GM04503 (cell line): Measurements from ENCODE around the gene CHMP3.
"Not testable (repeated sequence)": the region's sequence is repeated elsewhere in the genome, so short reads cannot be mapped to it uniquely, and the experiment has no call there.

Experiments
- DNase-seq: peaks from one replicate; pipeline ENCODE4 v3.0.0-alpha.2; 2012; ENCODE audit warnings: low read depth

Gene CHMP3

DNA sequence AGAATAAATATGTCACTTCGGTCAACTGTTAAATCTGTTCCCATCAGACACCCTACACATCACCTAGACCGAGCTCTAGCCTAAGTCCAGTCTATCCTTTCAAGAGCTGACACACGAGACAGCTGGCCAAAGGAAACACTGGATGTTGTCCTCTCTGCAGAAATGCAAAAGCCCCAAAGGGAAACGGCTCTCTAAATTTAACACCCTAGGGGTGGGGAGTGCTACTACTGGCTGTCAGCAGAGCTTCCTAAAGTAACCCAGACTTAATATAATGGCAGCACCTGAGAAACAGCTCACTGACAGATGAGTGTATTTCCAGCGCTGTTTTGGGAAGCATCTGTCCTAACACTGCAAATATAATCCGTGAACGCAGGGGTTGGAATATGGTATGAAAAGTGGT lies 55.6 kb downstream of the CHMP3 start:
- DNase-seq = no peak

DNA sequence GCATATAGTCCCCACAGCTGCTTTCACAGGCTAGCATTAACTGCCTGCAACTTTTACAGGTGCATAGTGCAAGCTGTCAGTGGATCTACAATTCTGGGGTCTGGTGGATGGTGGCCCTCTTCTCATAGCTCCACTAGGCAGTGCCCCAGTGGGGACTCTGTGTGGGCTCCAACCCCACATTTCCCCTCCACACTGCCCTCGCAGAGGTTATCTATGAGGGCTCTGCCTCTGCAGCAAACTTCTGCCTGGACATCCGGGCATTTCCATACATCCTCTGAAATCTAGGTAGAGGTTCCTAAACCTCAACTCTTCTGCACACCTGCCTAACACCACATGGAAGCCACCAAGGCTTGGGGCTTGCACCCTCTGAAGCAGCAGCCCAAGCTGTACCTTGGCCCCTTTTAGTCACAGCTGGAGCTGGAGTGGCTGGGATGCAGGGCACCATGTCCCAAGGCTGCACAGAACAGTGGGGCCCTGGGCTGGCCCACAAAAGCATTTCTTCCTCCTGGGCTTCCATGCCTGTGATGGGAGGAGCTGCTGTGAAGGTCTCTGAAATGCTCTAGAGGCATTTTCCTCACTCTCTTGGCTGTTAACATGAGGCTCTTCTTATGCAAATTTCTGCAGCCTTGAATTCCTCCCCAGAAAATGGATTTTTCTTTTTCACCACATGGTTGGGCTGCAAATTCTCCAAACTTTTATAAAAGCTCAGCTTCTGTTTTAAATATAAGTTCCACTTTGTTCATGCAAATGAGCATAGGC lies 62.7 kb downstream of the CHMP3 start:
- no peak for DNase-seq

DNA sequence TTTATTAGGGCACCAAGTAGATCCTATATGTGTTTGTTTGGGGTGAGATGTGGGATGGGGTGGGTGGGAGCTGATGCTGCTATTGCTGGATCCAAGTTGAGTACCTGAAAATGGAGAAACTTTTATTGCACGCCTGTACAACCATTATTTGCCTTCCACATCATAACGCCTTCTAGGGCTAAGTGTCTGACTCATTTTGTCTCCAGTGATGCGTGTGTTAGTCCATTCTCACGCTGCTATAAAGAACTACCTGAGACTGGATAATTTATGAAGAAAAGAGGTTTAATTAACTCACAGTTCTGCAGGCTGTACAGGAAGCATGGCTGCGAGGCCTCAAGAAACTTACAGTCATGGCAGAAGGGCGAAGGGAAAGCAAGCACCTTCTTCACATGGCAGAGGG lies 63.9 kb downstream of the CHMP3 start:
- DNase-seq = no peak

DNA sequence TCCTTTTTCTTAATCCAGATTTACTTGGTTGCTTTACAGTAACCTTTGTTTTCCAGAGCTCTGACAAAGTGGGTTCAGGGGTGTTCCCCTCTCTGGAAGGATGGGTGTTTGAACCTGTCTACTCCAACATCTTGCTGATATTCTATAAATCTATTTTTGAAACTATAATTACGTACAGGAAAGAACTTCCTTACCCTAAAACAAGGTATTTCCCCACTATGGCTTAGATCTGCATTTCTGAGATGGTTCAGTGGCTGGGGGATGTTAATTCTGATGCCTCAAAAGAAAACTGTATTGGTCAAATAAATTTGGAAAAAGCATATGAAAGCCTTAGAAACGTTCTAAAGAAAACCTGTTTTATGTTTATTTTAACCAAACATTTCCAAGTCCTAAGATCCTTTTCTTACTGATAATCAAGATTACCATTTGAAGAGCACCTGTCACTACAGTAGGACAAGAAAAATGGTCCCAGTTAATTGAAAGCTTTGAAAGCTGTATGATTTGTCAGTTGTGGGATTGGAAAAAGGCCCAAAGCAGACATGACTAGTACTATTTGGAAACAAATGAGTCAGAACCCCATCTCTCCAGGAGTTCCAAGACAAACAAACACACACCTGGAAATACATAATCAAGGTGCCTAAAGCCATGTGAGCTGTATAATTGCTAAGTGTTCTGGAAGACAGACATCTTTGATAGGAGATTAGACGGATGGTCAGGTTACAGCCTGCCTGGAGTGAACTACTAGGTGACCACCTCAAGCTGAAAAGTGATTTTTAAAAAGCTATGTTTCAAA lies 64.6 kb downstream of the CHMP3 start:
- DNase-seq = no peak

DNA sequence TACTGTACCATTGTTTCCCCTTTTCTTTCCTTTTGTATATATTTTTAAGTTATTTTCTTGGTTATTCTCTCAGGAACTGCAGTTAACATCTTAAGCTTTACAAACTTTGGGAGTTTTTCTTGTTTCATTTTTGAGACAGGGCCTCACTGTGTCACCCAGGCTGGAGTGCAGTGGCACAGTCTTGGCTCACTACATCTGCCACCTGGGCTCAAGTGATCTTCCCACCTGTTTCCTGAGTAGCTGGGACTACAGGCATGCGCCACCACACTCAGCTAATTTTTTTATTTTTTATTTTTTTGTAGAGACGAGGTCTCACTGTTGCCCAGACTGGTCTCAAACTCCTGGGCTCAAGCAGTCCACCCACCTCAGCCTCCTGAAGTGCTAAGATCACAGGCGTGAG lies 66.9 kb downstream of the CHMP3 start:
- not testable (repeated sequence) for DNase-seq

DNA sequence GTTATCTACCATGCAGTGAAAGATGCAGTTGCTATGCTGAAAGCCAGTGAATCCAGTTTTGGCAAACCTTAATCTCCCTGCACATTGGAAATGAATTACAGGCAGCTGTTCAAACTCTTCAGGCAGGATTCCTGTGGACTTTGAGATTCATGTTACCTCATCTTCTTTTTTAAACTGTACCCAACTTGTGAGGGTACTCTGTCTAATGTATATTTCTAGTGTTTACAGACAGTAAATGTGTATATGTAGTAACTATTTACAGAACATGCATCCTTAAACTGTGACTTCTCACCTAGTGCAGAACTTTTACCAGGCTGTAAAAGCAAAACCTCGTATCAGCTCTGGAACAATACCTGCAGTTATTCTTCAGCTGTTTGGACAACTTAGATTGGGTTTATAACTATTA lies 71.2 kb downstream of the CHMP3 start:
- no peak for DNase-seq

DNA sequence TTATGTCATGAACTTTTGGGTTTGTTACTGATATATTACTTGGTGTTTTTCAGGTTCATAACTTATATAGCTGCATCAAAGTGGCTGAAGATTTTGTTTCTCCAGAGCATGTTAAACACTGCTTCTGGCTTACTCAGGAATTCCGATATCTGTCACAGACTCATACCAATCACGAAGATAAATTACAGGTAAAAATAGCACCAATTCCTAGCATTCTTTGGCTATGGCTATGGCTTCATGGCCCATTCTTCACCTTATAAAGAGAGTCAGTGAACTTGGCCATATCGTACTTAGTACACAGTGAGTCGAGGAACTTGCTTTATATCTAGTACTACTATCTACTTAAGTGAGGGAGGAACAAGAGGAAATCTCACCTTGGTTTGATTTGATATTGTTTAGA lies 72.2 kb downstream of the CHMP3 start:
- no peak for DNase-seq

DNA sequence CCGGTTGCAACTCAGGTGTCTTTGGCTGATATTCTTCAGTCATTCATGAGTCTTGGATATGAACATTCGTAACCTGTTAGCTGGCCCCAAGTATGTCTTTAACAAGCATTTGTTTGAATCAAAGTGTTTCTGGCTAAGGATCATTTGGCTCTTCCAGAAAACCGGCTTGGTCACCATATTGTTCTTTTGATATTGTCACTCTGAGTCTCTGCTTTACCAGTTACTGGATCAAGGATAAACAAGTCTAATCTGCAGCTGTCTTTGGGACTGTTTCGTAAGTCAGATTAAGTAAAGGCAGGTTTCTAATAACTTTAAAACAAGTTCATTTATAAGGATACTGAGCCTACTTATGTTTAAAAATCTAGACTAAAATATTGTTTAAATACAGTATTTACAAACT lies 73.0 kb downstream of the CHMP3 start:
- DNase-seq = no peak

DNA sequence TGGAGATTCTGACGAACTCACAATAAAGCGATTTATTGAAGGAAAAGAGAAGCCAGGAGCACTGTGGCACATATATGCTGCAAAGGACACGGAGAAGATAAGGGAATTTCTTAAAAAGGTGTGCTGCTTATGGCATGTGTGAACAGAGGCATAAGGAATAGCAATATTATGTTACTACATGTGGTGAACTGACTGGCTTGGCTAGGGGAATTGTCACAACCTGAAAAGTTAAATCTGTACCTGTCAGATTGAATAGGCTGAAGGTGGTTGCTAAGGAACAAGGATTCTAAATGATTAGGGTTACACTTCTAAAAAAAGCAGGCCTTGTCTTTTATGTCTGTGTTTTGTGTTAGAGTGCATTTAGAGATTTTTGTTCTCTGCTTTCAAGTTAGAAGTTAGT lies 73.7 kb downstream of the CHMP3 start:
- DNase-seq = no peak

DNA sequence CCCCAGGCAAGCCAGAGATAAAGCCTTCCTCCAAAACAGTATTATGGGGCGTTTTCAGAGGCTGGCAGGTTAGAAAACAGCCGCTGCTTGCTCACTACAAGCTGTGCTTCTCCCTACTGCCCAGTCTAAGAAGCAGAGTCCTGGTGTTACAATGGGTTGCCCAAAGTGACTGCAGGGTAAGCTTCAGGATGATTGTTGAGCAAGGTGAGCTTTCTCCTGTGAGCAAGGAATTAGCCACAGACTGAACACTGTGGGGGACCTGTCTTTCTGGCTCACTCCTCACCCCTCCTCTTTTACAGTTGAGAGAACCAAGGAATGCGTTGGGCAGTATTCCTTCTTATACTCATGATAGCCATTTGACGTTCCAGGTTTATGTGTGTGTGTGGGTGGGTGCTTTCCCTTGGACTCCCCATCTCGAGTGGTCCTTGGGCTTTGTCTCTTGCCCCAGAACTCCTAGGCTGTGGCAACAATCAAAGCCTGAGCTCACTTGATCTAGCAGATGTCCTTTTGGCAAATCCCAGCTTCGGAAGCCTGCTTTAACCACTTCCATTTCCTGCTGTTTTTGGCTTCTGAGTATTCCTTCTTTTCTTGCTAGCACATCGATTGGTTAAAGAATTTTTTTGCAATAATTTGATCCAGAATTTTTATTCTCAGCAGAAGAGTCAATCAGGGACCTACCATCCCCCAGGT lies 74.5 kb downstream of the CHMP3 start:
- no peak for DNase-seq

DNA sequence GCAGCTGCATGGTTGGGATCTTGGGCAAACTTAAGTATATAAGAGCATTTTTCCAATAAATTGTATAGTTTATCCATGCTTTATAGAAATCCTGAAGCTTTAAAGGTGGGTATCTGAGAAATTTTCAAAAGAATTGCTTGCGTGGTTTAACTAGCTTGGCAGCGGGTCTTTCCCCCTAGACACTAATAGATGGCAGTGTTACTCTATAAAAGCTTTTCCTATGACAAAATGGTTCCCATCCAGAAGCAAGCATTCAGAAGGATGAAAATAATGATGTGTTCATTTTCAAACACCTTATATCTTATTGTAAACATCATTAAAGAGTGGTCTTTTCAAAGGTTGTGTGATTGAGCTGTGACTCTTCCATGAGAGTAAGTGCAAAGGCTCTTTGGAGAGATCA lies 76.2 kb downstream of the CHMP3 start:
- no peak for DNase-seq

DNA sequence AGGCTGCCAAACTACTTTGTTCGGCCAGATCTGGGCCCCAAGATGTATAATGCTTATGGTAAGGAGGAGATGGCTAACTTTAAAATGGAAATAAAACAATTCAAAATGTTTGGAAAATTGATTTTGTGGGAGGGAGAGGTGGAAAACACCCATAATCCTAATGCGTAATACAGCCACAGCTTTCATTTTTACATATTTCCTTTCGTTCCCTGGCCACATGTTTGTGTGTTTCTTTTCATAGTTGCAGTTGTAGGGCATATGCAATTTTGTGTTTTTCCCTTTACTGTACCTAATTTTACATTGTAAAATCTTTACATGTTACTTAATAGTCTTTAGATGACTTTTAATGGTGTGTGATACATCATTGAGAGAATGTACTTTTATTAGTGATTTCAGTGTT lies 77.4 kb downstream of the CHMP3 start:
- DNase-seq = no peak

DNA sequence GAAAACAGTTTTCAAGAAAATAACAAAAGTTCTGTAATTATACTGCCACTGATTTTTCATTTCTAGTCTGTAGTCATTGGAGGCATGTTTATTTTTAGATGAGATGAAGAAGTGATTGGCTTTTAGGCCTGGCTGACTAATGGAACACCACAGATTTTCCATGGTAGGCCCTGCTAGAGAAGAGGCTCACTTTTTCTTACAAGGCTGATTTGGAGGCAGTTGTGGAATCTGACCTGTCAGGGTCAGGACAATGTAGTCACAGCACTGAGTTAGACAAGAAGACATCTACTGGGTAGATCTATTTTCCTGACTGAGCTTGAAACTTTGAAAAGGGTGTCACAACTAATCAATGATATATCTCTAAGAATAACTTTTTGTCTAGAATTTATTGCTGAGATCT lies 78.1 kb downstream of the CHMP3 start:
- DNase-seq = no peak

DNA sequence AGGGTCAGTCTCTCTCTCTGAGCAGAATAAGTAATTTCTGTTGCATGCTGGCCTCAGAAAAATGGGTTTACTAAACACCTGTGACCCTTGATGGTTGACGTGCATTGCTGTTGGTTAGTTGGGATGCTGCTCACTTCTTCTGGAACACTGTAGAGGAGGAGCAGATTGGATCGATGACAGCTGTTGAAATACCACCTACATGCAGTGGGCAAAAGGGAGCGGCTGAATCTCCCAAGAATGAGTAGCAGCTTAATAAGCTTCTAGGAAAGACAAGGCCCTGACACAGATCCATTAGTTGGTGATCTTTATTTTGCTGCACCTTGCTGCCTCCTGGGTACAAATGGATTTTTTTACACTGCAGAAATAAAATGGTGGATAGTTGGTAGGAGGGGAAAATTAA lies 78.9 kb downstream of the CHMP3 start:
- no peak for DNase-seq

DNA sequence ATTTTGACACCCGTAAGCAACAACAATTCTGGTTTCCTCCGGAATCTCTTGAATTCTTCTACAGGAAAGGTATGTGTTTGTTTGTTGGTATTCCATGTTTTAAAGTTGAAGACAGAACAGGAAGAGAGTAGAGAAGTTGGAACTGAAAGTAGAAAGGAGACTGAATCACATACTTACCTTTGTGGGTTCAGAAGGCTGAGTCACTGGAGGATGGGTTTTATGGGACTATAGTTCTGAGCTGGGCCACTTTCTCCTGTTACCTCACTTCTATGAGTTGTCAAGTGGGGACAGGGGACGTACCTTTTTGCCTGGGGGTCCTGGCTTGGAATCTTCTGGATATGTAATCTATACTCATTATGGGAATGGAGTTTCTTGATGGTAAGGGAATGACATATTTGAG lies 81.2 kb downstream of the CHMP3 start:
- DNase-seq = no peak

DNA sequence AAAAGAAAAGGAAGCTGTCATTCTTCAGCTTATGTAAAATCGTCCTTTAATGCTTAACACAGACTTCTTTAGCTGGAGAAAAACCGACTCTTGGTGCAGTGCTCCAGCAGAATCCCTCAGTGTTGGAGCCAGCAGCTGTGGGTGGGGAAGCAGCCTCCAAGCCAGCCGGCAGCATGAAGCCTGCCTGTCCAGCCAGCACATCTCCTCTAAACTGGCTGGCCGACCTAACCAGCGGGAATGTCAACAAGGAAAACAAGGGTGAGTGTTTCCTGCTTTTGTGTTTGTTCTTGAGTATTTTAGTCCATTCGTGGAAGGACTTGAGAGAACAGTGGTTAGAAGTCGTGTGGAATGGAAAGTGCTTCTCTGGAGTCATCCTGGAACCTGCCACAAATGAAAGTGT lies 83.1 kb downstream of the CHMP3 start:
- no peak for DNase-seq

DNA sequence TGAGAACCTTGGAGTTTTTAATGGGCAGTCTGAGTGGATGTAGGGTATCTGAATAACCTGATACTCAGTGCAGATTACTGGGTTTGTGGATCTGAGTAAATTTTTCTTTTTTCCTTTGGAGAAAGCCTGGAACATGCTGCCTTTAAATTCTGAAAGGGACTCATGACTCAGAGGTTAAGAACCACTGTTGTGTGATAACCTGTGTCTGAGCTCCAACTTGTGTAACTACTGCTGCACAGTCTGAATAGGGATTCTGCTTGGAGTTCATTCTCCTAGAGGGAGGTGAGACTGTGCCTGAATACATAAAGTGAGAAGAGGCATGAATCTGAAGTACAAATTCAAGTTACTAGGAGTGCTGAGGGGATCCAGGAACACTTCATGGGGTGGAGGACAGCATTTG lies 85.9 kb downstream of the CHMP3 start:
- DNase-seq = no peak

DNA sequence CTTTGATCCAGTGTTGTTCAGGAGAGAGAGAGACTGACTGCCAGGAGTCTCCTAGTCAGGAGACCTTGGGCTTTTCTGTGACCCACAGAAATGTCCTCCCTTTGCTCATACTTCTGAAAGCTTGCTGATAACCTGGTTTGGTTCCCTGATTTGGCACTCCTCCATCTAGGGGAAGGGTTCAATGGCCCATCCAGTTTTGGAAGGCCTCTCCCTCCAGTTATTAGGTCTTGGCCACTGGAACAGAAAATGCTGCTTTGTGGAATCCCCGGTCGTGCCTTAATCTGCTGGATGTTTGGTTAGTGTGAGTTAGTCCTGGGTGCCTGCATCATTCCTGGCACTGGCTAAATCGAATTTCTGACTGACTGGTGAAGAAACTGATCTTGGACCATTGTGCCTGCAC lies 86.3 kb downstream of the CHMP3 start:
- no peak for DNase-seq

DNA sequence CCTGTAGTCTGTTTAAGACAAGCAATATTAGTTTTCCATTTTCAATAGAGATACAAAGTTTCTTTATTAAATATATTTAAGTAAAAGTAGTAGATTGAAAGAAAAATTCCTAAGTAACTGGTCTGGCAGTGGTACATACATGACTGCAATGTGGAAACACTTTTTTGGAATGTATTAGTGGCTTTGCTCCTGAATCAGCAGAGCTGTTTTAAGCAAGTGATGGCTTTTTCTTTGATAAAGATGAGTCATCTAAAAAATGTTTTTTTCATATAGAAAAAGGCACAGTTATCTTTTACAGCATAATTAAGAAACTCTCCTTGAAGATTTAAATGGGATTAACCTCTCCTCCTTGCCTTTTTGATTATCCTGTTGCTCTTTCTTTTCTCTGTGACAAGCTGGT lies 87.2 kb downstream of the CHMP3 start:
- DNase-seq = peak; percentile 28

DNA sequence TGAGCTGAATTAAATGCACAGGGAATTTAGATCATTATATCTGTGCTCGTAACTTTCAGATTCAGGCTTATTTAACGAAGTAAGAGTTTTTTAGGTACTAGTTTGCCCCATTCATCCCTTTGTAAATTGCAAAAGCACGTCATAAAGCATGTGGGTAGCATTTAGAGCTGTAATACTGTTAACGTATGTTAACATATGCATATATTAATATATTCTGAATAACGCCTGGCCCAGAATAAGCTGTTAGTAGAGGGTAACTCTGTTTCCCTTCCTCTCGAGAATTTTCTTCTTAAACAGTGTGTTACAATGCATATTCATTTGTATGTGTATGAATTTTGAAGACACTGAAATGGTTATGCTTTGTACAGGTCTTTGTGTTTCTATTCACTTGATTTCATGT lies 91.6 kb downstream of the CHMP3 start:
- no peak for DNase-seq

DNA sequence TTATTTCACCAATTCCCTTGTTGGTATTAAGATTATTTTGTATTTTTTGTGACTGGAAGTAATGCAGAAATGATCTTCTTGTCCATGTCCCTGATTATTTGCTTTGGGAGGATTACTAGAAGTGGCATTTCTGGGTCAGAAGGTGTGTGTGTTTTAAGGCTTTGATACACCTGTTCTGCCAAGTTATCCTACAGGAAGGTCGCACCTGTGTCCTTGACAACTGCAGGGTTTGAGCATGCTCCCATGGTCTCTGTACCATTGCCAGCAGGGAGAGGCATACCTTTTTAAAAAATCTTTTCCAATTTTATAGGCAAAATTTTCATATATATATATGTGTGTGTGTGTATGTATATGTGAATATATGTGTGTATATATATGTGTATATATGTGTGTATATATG lies 92.4 kb downstream of the CHMP3 start:
- DNase-seq = no peak

DNA sequence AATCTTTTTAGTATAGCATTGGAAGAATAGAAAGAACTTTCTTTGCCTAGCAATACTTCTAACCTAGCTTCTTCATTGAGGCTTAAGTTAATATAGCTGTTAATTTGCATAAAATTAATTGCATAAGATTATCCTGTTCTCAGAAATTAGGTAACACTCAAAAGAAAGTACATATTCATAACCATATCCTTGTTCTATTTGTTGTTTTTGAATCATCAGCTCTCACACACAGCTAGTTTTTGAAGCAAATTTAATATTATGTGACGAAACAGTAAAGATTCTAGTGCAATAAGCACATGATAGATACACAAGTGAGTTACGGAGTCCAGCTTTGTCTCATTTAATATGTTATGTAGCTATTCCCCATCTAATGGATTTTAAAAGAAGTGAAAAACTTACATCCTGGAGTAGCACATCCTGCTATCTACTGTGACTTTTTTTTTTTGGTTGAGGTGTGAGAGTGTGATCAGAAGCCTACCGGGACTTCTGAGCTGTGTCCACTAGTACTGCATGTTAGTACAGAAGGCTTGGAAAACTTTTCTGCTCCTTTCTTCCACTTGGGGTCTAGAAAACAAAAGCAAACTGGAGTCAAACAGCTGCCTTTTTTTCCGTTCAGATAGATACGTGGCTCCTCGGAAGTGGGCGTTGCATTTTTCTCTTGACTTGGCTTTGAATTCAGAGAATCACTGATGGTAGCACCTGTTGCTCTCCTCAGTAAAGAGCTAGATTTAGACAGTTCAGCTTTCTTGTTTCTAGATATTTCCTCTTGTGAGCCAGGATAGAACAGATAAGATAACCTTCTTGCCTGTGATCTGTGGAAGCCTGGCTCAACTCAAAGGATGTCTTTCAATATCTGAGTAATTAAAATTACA lies 94.8 kb downstream of the CHMP3 start:
- no peak for DNase-seq
